ENCODE measurements around the gene TRIM24.
"Not testable (repeated sequence)": the region's sequence is repeated elsewhere in the genome, so short reads cannot be mapped to it uniquely, and the experiment has no call there.

The TRIM24 gene

GRCh38 chr7:138499340-138499739 lies 39.3 kb downstream of the TRIM24 start:
- DNase-seq: no peak

- not testable (repeated sequence) for DNase-seq
Observed at GRCh38 chr7:138500303-138500702, 40.2 kb downstream of the TRIM24 start.

- DNase-seq: no peak
Observed at GRCh38 chr7:138500892-138501291, 40.8 kb downstream of the TRIM24 start.

- DNase-seq: no peak
Observed at GRCh38 chr7:138502023-138502767, 42.1 kb downstream of the TRIM24 start.

GRCh38 chr7:138505361-138505873 lies 45.4 kb downstream of the TRIM24 start:
- DNase-seq: no peak

GRCh38 chr7:138506764-138507163 lies 46.7 kb downstream of the TRIM24 start:
- DNase-seq: no peak

GRCh38 chr7:138510003-138510402 lies 49.9 kb downstream of the TRIM24 start:
- no peak for DNase-seq

- DNase-seq: no peak
Observed at GRCh38 chr7:138512092-138512858, 52.2 kb downstream of the TRIM24 start.

- no peak for DNase-seq
Observed at GRCh38 chr7:138512885-138513284, 52.8 kb downstream of the TRIM24 start.

- DNase-seq: no peak
Observed at GRCh38 chr7:138513344-138513871, 53.3 kb downstream of the TRIM24 start.

GRCh38 chr7:138514044-138514443 lies 54.0 kb downstream of the TRIM24 start:
- no peak for DNase-seq

GRCh38 chr7:138515001-138515528 lies 55.0 kb downstream of the TRIM24 start:
- peak; percentile 58 for DNase-seq

- no peak for DNase-seq
Observed at GRCh38 chr7:138519061-138519798, 59.2 kb downstream of the TRIM24 start.

- no peak for DNase-seq
Observed at GRCh38 chr7:138520742-138521141, 60.7 kb downstream of the TRIM24 start.

- no peak for DNase-seq
Observed at GRCh38 chr7:138521837-138522461, 61.9 kb downstream of the TRIM24 start.

GRCh38 chr7:138524259-138524658 lies 64.2 kb downstream of the TRIM24 start:
- no peak for DNase-seq

GRCh38 chr7:138525757-138526156 lies 65.7 kb downstream of the TRIM24 start:
- no peak for DNase-seq

GRCh38 chr7:138527746-138528223 lies 67.7 kb downstream of the TRIM24 start:
- DNase-seq: peak; percentile 75

GRCh38 chr7:138536833-138537232 lies 76.8 kb downstream of the TRIM24 start:
- DNase-seq: not testable (repeated sequence)

- DNase-seq: no peak
Observed at GRCh38 chr7:138538518-138538917, 78.5 kb downstream of the TRIM24 start.

GRCh38 chr7:138538997-138539644 lies 79.1 kb downstream of the TRIM24 start:
- DNase-seq: no peak

GRCh38 chr7:138542183-138542582 lies 82.1 kb downstream of the TRIM24 start:
- no peak for DNase-seq
